Stimulated activated CD8-positive, alpha-beta memory T cell treated with anti-CD3 and anti-CD28 coated beads, Interleukin-12 subunit alpha, Interleukin-12 subunit beta, amount 100 ng/mL, for 24 hours (primary cell): ENCODE results near the gene SHANK1.
"Not testable (repeated sequence)": the region's sequence is repeated elsewhere in the genome, so short reads cannot be mapped to it uniquely, and the experiment has no call there.

Experiments used
- DNase-seq: peaks from one replicate; pipeline ENCODE4 v3.0.0-alpha.2; 2020; ENCODE audit errors: extremely low read depth

Gene SHANK1

DNA sequence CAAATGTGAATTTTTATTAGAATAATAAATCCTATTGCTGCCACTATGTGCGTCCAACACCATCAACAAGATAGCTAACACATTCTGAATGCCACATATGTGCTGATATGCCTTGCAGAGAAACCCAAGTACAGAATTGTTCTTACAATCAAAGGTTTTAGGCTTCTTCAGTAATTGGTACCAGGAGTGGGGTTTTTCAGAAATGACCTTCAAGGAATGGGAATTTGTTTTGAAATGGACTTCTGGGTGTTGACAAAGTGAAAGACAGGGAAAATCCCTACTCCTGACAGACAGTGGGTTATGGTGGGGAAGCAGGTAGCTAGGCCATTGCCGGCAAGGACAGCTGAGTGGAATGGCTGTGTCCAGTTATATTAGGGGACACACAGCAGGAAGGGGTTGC, 85.6 kb downstream of the SHANK1 start:
- no peak for DNase-seq

- no peak for DNase-seq
Observed at GRCh38 chr19:50633359-50633758, 86.2 kb downstream of the SHANK1 start.

- no peak for DNase-seq
Observed at GRCh38 chr19:50632151-50632835, 87.3 kb downstream of the SHANK1 start.

- no peak for DNase-seq
Observed at GRCh38 chr19:50629801-50630200, 89.8 kb downstream of the SHANK1 start.

DNA sequence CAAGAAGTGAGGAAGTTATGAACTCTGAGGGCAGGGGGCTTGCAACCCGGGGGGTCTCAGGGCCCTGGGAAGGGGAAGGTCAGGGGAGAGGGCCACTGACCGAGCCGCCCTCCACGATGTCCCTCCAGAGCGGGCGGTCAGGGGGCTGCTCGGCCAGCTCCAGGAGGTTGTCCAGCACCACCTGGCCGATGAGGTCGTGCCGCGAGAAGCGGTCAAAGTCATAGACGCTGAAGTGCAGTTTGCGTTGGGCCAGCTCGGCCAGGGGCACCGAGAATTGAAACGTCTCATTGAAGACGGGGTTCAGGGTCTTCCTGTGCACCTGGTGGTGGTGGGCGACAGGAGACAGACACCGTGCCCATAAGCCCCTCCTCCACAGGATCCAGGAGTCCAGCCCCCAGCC, 90.4 kb downstream of the SHANK1 start:
- DNase-seq = no peak

- DNase-seq = no peak
Observed at GRCh38 chr19:50628551-50628950, 91.1 kb downstream of the SHANK1 start.

GRCh38 chr19:50628146-50628545, 91.5 kb downstream of the SHANK1 start:
- no peak for DNase-seq

DNA sequence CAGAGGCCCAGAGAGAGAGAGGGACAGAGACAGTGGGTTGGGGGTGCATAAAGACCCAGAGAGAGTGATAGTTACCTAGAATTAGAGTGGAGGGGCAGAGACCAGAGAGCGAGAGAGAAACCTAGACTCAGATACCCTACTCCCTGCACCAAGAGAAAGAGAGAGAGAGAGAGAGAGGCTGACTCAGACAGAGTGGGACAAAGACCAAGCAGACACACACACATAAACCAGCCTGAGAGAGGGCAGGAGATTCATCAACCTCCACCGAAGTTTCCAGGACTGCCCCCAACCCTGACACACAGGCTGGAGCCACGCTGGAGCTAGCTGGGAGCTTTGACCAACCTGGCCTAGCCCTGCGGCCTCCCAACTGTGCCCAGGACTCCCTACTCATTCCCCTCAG, 92.8 kb downstream of the SHANK1 start:
- no peak for DNase-seq

DNA sequence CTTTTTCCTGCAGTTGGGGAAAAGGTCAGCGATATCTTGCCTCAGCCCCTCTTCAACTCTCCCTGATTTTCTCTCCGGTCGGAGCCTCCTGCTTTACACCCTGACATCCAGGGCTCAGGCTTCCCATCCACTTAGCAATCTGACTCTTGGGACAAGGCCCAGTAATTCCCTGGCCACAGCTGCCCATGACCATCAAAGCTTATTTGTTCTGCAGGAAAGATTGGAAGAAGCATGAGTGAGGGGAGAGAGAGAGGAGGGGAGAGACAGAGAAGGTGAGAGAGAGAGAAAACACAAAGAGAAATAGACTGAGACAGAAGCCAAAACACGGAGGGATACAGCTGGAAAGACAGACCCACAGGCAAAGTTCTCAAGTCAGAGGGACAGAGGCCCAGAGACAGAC, 93.6 kb downstream of the SHANK1 start:
- no peak for DNase-seq

- no peak for DNase-seq
Observed at GRCh38 chr19:50624949-50625600, 94.5 kb downstream of the SHANK1 start.

DNA sequence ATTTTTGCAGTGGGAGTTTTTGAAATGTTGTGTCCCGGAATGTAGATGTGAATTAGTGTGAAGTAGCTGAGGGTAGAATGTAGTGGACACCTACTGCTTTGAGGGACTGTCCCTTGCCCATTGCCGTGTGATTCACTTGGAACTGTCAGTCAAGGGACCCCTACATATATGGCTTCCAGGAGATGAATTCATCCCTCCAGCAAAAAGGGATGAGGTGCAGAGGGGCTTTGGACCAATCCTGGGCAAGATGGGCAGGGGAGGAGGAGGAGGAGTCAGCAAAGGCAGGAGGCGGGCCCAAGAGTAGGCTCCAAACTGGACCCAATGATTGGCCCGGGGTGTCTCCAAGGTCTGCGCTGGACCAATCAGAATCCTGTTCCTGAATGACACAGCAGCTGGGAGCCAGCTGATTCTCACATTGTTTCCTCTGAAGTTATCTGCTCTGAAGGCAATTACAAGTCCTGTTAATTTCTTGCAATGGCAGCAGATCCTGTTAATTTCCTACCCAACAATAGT, 99.2 kb downstream of the SHANK1 start:
- not testable (repeated sequence) for DNase-seq

DNA sequence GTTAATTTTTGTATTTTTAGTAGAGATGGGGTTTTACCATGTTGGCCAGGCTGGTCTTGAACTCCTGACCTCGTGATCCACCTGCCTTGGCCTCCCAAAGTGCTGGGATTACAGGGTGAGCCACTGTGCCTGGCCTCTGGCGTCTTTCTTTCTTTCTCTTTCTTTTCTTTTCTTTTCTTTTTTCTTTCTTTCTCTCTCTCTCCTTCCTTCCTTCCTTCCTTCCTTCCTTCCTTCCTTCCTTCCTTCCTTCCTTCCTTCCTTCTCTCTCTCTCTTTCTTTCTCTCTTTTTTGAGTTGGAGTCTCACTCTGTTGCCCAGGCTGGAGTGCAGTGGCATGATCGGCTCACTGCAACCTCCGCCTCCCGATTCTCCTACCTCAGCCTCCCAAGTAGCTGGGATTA, 100.4 kb downstream of the SHANK1 start:
- DNase-seq = not testable (repeated sequence)

GRCh38 chr19:50618379-50618778, 101.2 kb downstream of the SHANK1 start:
- not testable (repeated sequence) for DNase-seq

DNA sequence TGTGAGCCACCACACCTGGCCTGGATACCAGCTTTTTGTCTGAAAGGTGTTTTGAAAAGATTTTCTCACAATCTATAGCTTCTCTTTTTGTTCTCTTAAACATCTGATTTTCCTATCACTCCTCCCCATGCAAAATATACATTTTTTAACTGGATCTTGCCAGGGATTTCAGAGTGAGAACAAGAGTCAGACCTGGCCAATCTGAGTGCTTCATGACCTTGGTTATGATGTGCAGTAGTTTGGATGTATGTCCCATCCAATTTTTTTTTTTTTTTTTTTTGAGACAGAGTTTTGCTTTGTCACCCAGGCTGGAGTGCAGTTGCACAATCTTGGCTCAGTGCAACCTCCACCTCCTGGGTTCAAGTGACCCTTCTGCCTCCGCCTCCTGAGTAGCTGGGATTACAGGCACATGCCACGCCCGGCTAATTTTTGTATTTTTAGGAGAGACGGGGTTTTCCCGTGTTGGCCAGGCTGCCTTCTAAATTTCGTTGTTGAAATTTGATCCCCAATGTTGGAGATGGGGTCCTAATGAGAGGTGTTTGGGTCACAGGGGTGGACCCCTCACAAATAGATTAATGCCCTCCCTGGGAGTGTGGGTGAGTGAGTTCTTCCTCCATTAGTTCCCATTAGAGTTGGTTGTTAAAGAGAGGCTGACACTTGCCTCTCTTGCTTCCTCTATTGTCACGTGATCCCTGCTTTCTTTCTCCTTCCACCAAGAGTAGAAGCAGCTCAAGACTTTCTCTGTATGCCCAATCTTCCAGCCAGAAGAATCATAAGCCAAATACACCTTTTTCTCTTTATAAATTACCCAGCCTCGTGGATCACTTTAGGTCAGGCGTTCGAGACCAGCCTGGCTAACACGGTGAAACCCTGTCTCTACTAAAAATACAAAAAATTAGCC, 106.8 kb downstream of the SHANK1 start:
- not testable (repeated sequence) for DNase-seq
